GM19455 (cell line): Measurements from ENCODE around the gene RBM28.

ENCODE experiments used
- ATAC-seq: cut with Tn5 transposase; IDR thresholded peaks from one replicate; pipeline ENCODE4 v1.9.1; 2021; ENCODE audit not compliant: unreplicated experiment

The RBM28 gene

GRCh38 chr7:128262273-128263028, 81.3 kb downstream of the RBM28 start:
- no peak for ATAC-seq

DNA sequence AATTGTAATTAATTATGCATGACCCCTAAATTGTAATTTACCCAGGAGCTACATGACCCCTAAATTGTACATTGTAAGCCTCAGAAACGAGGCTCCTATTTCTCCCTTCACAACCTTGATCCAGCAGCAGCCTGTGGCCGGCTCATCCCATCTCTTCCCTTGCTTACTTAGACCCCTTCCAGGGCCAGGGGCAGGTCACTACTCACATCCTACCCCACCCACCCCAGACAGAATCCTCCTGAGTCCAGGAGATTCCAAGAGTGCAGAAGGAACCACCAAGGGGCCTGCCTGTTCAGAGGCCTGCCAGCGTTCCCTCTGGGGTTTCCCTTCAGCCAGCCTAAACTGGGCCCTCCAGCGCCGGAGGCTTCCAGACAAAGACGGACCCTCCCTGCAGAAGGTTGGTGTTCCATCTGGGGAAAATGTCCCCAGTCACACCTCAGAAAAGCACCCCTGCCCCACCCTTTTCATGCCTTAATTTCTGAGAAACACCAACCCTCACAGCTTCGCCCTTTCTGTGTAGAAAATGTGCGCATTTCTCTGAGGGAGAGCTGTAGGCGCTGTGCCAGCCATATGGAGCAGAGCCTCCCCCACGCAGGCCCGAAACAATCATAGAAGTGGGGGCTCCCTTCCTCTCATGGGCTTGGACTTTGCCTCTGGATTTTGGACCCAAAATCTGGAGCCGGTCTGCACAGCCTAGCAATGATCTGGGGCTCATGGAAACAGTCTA, 83.5 kb downstream of the RBM28 start:
- no peak for ATAC-seq

GRCh38 chr7:128259131-128260061, 84.3 kb downstream of the RBM28 start:
- no peak for ATAC-seq

DNA sequence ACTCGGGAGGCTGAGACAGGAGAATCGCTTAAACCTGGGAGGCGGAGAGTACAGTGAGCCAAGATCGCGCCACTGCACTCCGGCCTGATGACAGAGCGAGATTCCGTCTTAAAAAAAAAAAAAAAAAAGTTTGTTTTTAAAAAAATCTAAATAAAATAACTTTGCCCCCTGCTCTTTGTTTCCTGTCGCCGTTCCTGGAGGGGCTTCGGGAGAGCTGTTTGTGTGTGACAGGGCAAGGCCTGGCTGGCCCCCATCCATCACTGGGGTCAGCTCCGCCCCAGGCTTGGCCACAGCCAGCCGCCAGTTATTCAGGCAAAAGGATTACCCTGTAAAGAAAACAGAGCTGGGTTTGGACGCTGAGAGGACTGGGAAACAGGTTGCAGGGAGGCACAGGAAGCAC, 86.2 kb downstream of the RBM28 start:
- no peak for ATAC-seq

DNA sequence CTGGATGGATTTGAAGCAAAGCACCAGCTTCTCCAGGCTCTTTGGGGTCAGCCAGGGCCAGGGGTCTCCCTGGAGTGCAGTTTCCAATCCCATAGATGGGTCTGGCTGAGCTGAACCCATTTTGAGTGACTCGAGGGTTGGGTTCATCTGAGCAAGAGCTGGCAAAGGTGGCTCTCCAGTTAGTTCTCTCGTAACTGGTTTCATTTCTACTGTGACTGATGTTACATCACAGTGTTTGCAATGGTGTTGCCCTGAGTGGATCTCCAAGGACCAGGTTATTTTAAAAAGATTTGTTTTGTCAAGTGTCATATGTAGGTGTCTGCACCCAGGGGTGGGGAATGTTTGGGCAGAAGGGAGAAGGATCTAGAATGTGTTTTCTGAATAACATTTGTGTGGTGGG, 88.4 kb downstream of the RBM28 start:
- no peak for ATAC-seq

GRCh38 chr7:128254470-128254869, 89.2 kb downstream of the RBM28 start:
- ATAC-seq = no peak

GRCh38 chr7:128253701-128254100, 90.0 kb downstream of the RBM28 start:
- ATAC-seq = no peak

GRCh38 chr7:128251337-128251736, 92.4 kb downstream of the RBM28 start:
- no peak for ATAC-seq
